ENCODE data around the gene INPP5K. TPM values are rescaled to one million over a fixed set of nuclear protein-coding genes. Genes with fewer than 3 reads are reported as not detected.
A peak's percentile ranks its signal among the peaks of the same experiment; 100 is the strongest.

INPP5K gene
- total RNA-seq, 2 experiments from 2014 or later: 199 to 207 TPM

DNA sequence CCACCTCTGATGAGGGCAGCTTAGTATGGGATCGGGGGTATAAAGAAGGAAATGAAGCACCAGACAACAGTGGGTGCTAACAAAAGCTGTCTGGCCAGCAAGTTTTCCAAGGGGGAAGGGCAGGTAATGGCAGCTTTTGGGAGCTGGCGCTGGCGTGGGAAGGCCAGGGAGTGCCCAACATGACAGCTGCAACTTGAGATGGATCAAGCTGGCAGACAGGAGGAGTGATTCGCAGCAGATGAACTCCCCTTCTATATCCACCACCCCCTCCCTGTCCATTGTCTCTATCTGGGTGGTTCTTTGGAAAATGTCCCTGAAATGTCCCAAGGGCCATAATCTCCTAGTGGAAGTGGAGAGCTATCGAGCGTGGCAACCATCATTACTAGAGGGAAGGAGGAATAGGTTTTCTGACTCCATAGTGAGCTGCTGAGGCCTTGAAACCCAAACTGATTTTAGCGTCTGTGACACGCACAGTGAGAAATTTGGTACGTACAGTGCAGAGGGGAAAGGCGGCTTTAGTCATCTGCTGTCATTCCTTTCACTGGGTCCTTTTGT, 4.8 kb upstream of the INPP5K start:
- Mint-ChIP-seq H3K36me3 (ENCODE audit: low read depth) (peaks cover 38% of the 10 kb centered on the region), H3K27ac (no peak overlapping the region), H3K4me3 (peak overlapping the region; percentile 30), H3K4me1 (ENCODE audit: low read depth) (peaks cover 11% of the 10 kb centered on the region), H3K27me3 (no peaks in the 10 kb centered on the region), H3K9me3 (no peaks in the 10 kb centered on the region)
- DNase-seq: no peak
- ATAC-seq (ENCODE audit: poor library complexity): no peak
- ChIA-PET CTCF (interaction anchor here (1.1 kb wide), 1 partner anchor 156 kb away, joined by 4 read pairs; no protein-coding TSS in a partner anchor), POLR2A (no interaction called here)
- TF ChIP-seq, protein P1, sequence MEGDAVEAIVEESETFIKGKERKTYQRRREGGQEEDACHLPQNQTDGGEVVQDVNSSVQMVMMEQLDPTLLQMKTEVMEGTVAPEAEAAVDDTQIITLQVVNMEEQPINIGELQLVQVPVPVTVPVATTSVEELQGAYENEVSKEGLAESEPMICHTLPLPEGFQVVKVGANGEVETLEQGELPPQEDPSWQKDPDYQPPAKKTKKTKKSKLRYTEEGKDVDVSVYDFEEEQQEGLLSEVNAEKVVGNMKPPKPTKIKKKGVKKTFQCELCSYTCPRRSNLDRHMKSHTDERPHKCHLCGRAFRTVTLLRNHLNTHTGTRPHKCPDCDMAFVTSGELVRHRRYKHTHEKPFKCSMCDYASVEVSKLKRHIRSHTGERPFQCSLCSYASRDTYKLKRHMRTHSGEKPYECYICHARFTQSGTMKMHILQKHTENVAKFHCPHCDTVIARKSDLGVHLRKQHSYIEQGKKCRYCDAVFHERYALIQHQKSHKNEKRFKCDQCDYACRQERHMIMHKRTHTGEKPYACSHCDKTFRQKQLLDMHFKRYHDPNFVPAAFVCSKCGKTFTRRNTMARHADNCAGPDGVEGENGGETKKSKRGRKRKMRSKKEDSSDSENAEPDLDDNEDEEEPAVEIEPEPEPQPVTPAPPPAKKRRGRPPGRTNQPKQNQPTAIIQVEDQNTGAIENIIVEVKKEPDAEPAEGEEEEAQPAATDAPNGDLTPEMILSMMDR (IDR thresholded peaks at IDR 0.05): no peak
- Histone ChIP-seq H3K36me3 (ENCODE audit: insufficient read depth, low read length) (peaks cover 26% of the 10 kb centered on the region), H3K27ac (ENCODE audit: low read depth in 1 of 2, low read length in 2 of 2) (no peak overlapping the region), H3K4me3 (ENCODE audit: low read length) (no peak overlapping the region), H3K9me3 (ENCODE audit: control insufficient read depth in 1 of 2, insufficient read depth in 1 of 2, low read length in 2 of 2) (no peaks in the 10 kb centered on the region), H3K4me1 (ENCODE audit: insufficient read depth, low read length) (peaks cover 17% of the 10 kb centered on the region), H3K27me3 (ENCODE audit: control insufficient read depth in 1 of 2, insufficient read depth in 2 of 2, low read length in 2 of 2) (no peaks in the 10 kb centered on the region)
- intact Hi-C loops (cut with DNase I, micrococcal nuclease): no loop called here

DNA sequence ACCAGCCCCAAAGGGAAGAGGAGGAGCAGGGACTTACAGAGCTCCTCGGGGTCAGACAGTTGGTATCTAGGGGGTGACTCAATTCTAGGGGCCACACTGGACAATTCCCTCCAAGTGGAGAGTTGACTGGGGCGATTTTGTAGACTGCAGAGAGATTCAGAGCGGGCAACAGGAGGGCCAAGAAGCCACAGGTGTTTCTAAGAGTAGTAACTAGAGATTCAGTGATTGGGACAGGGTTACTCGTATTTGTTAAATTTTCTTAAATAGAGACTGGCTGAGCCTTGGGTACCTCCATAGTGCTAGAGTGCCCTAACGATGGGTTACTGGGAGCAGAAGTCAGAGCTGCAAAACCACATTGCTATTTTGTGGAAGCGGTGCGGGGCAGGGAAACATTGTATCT, 3.3 kb upstream of the INPP5K start:
- H3K4me1 Mint-ChIP-seq (ENCODE audit: low read depth): peaks cover 16% of the 10 kb centered on the region
- Histone ChIP-seq H3K27ac (ENCODE audit: low read depth in 1 of 2, low read length in 2 of 2) (no peak overlapping the region), H3K4me3 (ENCODE audit: low read length) (no peak overlapping the region), H3K4me1 (ENCODE audit: insufficient read depth, low read length) (peaks cover 28% of the 10 kb centered on the region), H3K27me3 (ENCODE audit: control insufficient read depth in 1 of 2, insufficient read depth in 2 of 2, low read length in 2 of 2) (no peaks in the 10 kb centered on the region), H3K36me3 (ENCODE audit: insufficient read depth, low read length) (peaks cover 21% of the 10 kb centered on the region), H3K9me3 (ENCODE audit: control insufficient read depth in 1 of 2, insufficient read depth in 1 of 2, low read length in 2 of 2) (no peaks in the 10 kb centered on the region)
- ChIA-PET POLR2A (interaction anchor here (1.1 kb wide), 1 partner anchor 27 kb away, joined by 3 read pairs; the partner anchor contains the start of gene MYO1C), CTCF (no interaction called here)
- peaks cover 49% of the 10 kb centered on the region for H3K36me3 Mint-ChIP-seq (ENCODE audit: low read depth)
- no peaks in the 10 kb centered on the region for H3K9me3 Mint-ChIP-seq
- no peaks in the 10 kb centered on the region for H3K27me3 Mint-ChIP-seq
- TF ChIP-seq, protein P1 (IDR thresholded peaks at IDR 0.05): no peak
- intact Hi-C loops (cut with DNase I, micrococcal nuclease): loop anchor here in 1 of 2 experiments (5.0 kb wide), 1 partner anchor 252 kb away; no protein-coding TSS in a partner anchor
- DNase-seq (no peak), ATAC-seq (ENCODE audit: poor library complexity) (no peak)
- peak overlapping the region; percentile 27 for H3K27ac Mint-ChIP-seq
- no peak overlapping the region for H3K4me3 Mint-ChIP-seq

DNA sequence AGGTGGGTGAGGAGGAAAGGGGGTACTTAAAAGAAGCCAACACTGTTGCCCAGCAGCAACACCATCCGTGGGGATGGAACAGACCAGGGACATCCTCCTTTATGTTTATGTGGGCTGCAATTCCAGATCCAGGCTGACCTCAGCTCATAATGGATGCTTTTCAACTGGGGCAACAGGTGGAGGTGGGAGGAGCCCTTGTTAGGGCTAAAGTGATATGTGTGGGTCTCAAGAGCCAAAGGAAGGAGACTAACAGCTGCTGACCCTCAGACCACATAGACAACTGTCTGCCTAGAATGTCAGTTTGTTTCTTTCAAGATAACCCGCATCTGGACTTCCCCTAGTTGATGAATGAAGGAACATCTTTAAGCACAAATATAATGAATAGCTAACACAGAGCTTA, 2.0 kb upstream of the INPP5K start:
- Histone ChIP-seq H3K36me3 (ENCODE audit: insufficient read depth, low read length) (peaks cover 32% of the 10 kb centered on the region), H3K27me3 (ENCODE audit: control insufficient read depth in 1 of 2, insufficient read depth in 2 of 2, low read length in 2 of 2) (no peaks in the 10 kb centered on the region), H3K4me3 (ENCODE audit: low read length) (no peak overlapping the region), H3K27ac (ENCODE audit: low read depth in 1 of 2, low read length in 2 of 2) (no peak overlapping the region), H3K9me3 (ENCODE audit: control insufficient read depth in 1 of 2, insufficient read depth in 1 of 2, low read length in 2 of 2) (no peaks in the 10 kb centered on the region), H3K4me1 (ENCODE audit: insufficient read depth, low read length) (peaks cover 32% of the 10 kb centered on the region)
- ATAC-seq (ENCODE audit: poor library complexity) (no peak), DNase-seq (no peak)
- TF ChIP-seq, protein P1 (IDR thresholded peaks at IDR 0.05): no peak
- Mint-ChIP-seq H3K4me1 (ENCODE audit: low read depth) (peaks cover 26% of the 10 kb centered on the region), H3K27ac (peak overlapping the region; percentile 92), H3K4me3 (peak overlapping the region; percentile 88), H3K36me3 (ENCODE audit: low read depth) (peaks cover 59% of the 10 kb centered on the region), H3K9me3 (no peaks in the 10 kb centered on the region), H3K27me3 (no peaks in the 10 kb centered on the region)
- ChIA-PET POLR2A (interaction anchor here (1.1 kb wide), 1 partner anchor 26 kb away, joined by 3 read pairs; the partner anchor contains the start of gene MYO1C), CTCF (interaction anchor here (5.1 kb wide), 1 partner anchor 153 kb away, joined by 67 read pairs; no protein-coding TSS in a partner anchor)
- intact Hi-C loops (cut with DNase I, micrococcal nuclease): loop anchor here in 1 of 2 experiments (5.0 kb wide), 1 partner anchor 251 kb away; no protein-coding TSS in a partner anchor

Measured in CD4-positive, alpha-beta T cell (primary cell).